HG03520 (cell line): ENCODE measurements around the gene TJP1.
"Not testable (repeated sequence)": the region's sequence is repeated elsewhere in the genome, so short reads cannot be mapped to it uniquely, and the experiment has no call there.

Experiments
- ATAC-seq: cut with Tn5 transposase; IDR thresholded peaks from one replicate; pipeline ENCODE4 v1.9.1; 2021; ENCODE audit warnings: mild to moderate bottlenecking, moderate library complexity; ENCODE audit not compliant: unreplicated experiment

The TJP1 gene

DNA sequence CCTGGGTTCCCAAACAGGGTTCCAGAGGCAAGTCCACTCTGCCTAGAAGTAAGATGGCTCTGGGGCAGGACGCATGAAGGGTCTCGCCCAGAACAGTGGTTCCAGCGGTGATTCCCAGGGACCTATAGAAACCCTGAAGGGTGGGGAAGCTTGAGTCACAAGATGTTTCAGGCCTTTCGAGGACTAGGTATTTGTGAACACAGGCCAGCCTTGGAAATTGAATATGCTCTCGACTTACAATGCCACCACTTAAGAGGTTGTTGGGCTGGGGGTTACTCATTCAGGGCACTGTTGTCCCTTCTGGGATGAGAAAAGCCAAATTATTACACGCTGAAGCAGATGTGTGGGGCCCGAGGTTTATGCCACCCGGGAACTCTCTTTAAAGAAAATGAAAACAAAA, 152.0 kb downstream of the TJP1 start:
- no peak for ATAC-seq

DNA sequence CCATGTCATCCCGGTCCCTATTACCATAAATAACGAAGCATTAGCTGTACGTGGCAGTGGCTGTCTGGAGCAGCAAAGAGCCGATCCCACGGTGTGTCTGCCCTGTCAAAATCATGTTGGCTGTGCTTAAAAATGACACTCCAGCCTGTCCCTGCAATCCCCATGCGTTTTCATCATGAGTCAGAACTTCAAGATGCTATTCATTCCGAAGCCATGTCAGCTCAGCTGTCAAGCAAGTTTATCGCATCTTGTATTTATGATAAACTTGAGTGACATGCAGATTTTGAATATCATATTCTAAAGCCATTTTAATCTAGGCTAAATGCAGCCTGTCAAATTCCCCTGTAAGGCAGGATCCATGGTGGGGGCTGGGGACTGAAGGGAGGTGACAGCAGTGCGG, 152.4 kb downstream of the TJP1 start:
- ATAC-seq, result no peak

DNA sequence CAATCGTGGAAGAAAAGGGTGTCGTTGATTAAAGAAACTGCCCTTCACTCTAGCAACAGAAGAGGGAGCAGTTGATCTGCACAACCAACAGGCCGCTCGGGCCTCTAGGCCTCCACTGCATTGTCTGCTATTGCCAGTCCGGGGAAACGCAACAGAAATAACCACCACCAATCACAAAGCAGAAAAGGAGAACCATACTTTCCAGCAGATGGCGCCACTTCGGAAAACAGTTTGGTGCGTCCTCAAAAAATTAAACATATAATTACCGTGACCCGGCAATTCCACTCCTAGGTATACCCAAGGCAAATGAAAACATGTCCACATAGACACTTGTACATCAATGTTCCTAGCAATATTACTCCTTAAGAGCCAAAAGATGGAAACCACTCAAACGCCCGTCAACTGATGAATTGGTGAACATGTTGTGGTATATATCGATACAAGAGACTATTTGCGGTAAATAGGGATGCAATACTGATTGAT, 154.1 kb downstream of the TJP1 start:
- no peak for ATAC-seq

DNA sequence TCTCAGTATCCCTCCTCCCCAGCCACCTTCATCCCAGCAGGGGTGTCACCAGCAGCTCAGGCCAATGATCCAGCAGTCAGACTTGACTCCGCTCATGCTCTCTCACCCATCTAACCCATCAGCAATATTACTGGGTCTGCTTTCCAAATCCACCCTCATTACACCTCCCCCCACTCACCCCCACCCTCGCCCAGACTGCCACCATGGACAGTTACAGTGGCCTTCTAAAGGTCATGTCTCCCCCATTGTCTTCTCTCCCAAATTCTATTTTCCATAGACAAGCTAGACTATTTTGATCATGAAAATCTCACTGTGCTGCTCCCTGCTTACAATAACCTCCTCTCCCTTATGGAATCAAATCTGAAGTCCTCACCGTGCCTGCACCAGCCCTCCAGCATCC, 156.0 kb downstream of the TJP1 start:
- no peak for ATAC-seq

DNA sequence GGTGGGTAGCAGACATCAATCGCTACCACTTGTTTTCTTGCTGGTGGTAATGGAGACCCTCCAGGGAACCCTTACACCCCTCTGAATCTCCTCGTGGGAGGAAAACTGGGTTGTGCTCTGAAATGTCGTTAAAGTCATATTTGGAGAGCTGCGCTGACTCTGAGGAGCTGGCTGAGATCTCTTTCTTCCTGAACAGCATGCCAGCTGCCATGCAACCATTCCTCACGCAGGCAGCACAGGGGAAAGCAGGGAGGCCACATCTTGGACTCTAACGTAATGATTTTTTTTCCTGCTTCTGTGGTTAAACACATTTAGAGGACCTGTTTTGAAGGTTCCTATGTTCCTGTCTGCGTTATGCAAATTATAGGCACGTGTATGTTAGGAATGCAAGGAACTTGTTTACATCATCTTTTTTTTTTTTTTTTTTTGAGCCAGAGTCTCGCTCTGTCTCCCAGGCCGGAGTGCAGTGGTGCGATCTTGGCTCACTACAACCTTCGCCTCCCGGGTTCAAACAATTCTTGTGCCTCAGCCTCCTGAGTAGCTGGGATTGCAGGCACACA, 156.7 kb downstream of the TJP1 start:
- no peak for ATAC-seq

DNA sequence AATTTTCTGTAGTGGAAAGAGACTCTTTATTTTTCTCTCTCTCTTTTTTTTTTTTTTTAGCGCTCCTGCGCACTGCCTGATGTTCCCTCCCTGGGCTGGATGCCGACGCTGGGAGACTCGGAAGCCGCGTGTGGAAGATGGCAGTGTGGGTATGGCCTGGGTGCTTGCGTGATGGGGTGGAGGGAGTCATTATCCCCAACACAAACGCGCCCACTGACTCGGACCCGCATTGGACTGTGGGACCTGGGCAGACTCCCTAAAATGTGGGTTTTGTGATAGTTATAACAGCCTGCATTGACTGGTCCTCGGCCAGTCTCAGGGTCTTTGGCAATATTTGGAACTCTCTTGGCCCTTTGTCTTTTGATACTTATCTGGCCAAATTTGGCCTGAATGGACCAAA, 157.9 kb downstream of the TJP1 start:
- ATAC-seq, result no peak

DNA sequence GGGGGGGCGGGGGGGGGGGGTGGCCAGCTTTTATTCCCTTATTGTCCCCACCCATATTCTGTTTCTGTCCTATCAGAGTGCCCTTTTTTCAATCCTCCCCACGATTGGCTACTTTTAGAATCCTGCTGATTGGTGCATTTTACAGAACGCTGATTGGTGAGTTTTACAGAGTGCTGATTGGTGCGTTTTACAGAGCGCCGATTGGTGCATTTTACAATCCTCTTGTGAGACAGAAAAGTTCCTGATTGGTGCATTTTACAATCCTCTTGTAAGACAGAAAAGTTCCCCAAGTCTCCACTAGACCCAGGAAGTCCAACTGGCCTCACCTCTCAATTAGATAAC, 164.8 kb downstream of the TJP1 start:
- not testable (repeated sequence) for ATAC-seq

DNA sequence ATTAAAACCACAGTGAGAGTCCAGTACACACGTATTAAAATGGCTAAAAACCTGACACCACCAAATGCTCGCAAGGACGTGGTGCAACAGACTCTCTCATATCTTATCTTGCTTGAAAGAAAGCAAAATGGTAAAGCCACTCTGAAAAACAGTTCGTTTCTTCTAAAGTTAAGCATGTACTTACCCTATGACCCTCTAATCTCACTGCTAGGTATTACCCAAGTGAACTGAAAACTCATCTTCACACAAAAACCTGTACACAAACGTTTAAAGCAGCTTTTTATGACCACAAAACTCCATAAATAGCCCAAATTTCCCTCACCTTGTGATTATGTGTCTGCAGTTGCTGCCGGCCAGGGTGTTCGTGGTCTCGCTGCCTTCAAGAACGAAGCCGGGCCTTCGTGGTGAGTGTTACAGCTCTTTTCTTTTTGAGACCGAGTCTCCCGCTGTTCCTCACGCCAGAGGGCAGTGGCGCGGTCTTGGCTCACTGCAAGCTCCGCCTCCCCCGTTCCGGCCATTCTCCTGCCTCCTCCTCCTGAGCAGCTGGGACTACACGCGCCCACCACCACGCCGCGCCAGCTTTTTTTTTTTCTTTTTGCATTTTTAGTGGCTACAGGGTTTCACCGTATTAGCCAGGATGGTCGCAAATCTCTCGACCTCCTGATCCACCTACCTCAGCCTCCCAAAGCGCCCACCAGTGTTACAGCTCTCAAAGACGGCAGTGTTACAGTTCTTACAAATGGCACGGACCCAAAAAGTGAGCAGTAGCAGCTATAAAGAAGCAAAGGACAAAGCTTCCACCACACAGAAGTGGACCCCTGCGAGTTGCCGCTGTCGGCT, 165.4 kb downstream of the TJP1 start:
- ATAC-seq, result no peak

DNA sequence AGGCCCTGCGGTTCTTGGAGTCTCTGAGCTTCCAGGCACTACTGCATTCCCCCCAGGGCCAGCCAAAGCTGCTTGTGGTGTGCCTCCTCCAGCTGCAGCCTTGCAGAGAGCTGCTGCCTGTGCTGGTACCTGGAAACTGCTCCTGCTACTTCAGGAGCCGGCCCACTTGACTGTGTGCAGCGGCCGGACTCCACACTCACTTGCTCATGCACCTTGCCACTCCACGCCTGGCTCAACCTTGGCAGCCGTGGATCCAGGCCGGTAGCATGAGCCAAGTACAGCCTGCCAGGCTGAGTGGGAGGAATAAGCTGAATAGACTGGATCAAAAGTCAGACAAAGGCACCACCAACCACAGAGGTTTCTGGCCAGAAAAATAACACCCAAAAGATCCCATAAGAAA, 169.7 kb downstream of the TJP1 start:
- no peak for ATAC-seq

DNA sequence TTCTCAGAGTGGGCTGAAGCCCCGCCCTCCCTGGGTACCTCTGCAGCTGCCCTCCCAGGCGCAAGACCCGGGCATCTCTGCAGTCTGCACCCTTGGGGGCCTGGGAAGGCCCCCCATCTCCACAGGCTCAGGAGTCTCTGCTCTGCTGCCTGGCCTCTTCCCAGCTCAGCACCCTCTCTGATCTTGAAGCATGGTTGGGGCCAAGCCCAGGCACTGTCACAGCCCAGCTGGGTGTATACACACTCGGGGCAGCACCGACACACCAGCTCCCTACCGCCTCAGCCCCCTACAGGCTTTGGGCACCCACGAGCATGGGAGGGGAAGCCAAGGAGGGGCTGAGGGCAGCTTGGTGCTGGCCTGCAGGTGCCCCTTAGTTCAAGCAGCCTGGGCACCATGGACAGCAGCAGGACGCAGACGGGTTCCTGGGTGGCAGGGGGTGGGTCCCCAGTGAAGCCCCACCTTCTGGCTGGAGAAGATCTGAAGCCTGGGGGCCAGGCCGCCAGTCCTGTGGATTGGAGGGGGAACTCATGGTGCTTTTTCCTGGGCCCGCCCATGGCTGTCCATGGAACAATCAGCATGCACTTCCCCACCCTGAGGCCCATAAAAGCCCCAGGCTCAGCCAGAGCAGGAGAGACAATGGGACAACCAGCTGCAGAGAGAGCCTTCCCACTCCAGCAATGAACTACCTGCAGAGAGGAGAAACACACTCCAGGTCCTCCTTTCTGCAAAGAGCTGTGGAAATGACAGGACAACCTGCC, 170.6 kb downstream of the TJP1 start:
- no peak for ATAC-seq
